Sigmoid colon (tissue), 7 donors: Measurements from ENCODE around the gene EFCAB8. TPM values are rescaled to one million over a fixed set of nuclear protein-coding genes. Genes with fewer than 3 reads are reported as not detected.

Experiments
- DNase-seq: peaks from one replicate; pipeline ENCODE4 v3.0.0-alpha.2; 2019
- H3K27ac ChIP-seq, 4 donors: fragments of 200-600 bp; sonication (generic); one replicate each; pipeline ENCODE4 v1.5.1; 2016 to 2019; ENCODE audit warnings: mild to moderate bottlenecking in 1 of 4
- H3K27me3 ChIP-seq, 3 donors: fragments of 200-600 bp; sonication (generic); one replicate each; pipeline ENCODE4 v1.5.1; 2019; ENCODE audit warnings: mild to moderate bottlenecking in 1 of 3
- H3K36me3 ChIP-seq, 4 donors: fragments of 200-600 bp; sonication (generic); one replicate each; pipeline ENCODE4 v1.5.1; 2016 to 2019
- H3K4me1 ChIP-seq, 4 donors: fragments of 200-600 bp; sonication (generic); one replicate each; pipeline ENCODE4 v1.5.1; 2017 to 2019
- H3K4me3 ChIP-seq, 4 donors: fragments of 200-600 bp; sonication (generic); one replicate each; pipeline ENCODE4 v1.5.1; 2017 to 2019; ENCODE audit warnings: mild to moderate bottlenecking in 2 of 4, moderate library complexity in 1 of 4
- H3K9me3 ChIP-seq, 4 donors: fragments of 200-600 bp in 3 of 4; sonication (generic) in 3 of 4; one replicate each; pipeline versions ENCODE4 v1.5.1 to v1.6.1; 2013 to 2019
- CTCF ChIP-seq, 4 experiments: fragments of 450-650 bp in 3 of 4; fragments of 200-600 bp in 1 of 4; IDR thresholded peaks; one replicate each; pipeline ENCODE4 v1.5.1; 2016 to 2019; ENCODE audit warnings: antibody characterized with exemption in 4 of 4, mild to moderate bottlenecking in 3 of 4, moderate library complexity in 2 of 4
- EP300 ChIP-seq, 4 donors: sonication (generic); formaldehyde crosslinking; IDR thresholded peaks; one replicate each; pipeline ENCODE4 v1.6.1; 2017; ENCODE audit warnings: antibody characterized with exemption in 4 of 4
- POLR2A ChIP-seq, 2 donors: fragments of 450-650 bp; IDR thresholded peaks; one replicate each; pipeline ENCODE4 v1.6.1; 2016; ENCODE audit warnings: antibody characterized with exemption in 2 of 2, mild to moderate bottlenecking in 2 of 2, moderate library complexity in 2 of 2
- POLR2AphosphoS5 ChIP-seq, 4 donors: sonication (generic); formaldehyde crosslinking; IDR thresholded peaks; one replicate each; pipeline ENCODE4 v1.6.1; 2017; ENCODE audit warnings: antibody characterized with exemption in 4 of 4
- WGBS, 2 donors: extraction: QIAGEN DNeasy Blood & Tissue Kit; methylation state at CpG; one replicate each; pipeline ENCODE4 v1.1.7; 2013; 5-methylcytosine and 5-hydroxymethylcytosine counted together
- intact Hi-C: fragments of 100-400 bp; cut with DNase I; formaldehyde crosslinking; loops from one replicate; pipeline ENCODE4 v1.15.1; 2023
- polyA plus RNA-seq, 3 donors: library from polyadenylated mRNA; stranded (reverse); fragments of 200-250 nt; gene quantifications; one replicate each; pipeline ENCODE4 v1.2.3, GENCODE V29; 2013
- total RNA-seq, 4 donors: library from RNA; depleted of rRNA; stranded (reverse); fragments of >200 nt; gene quantifications; one replicate each; pipeline ENCODE4 v1.1.0, GENCODE V29; 2016
- donor health status: healthy with polysubstance abuse.
- donor health status: Bipolar disorder and iron deficiency.
- donor health status: healthy.

Gene EFCAB8
- total and polyA plus RNA-seq, 7 donors = 0.06 to 0.83 (median 0.60) TPM; not detected in 3

- Histone ChIP-seq H3K27me3 (no peaks in the 10 kb centered on the region), H3K4me3 (no peak overlapping the region), H3K4me1 (no peaks in the 10 kb centered on the region), H3K9me3 (no peaks in the 10 kb centered on the region), H3K36me3 (no peaks in the 10 kb centered on the region), H3K27ac (no peak overlapping the region)
- DNase-seq = no peak
- WGBS, 2 donors = 87 to 88% methylated on average over 9 of the region's 9 CpGs
- TF ChIP-seq POLR2AphosphoS5 (IDR thresholded peaks at IDR 0.05) (no peak), POLR2A (IDR thresholded peaks at IDR 0.05) (no peak), EP300 (IDR thresholded peaks at IDR 0.05) (no peak), CTCF (IDR thresholded peaks at IDR 0.05) (no peak)
- intact Hi-C loops = no loop called here
Observed at GRCh38 chr20:32894711-32895355, 36.1 kb downstream of the EFCAB8 start.

- Histone ChIP-seq H3K27ac (no peak overlapping the region), H3K4me1 (no peaks in the 10 kb centered on the region), H3K9me3 (no peaks in the 10 kb centered on the region), H3K27me3 (no peaks in the 10 kb centered on the region), H3K4me3 (no peak overlapping the region), H3K36me3 (no peaks in the 10 kb centered on the region)
- intact Hi-C loops = no loop called here
- DNase-seq = no peak
- TF ChIP-seq POLR2A (IDR thresholded peaks at IDR 0.05) (no peak), EP300 (IDR thresholded peaks at IDR 0.05) (no peak), CTCF (IDR thresholded peaks at IDR 0.05) (no peak), POLR2AphosphoS5 (IDR thresholded peaks at IDR 0.05) (no peak)
- WGBS, 2 donors = 89 to 91% methylated on average over 18 of the region's 18 CpGs
Observed at GRCh38 chr20:32896521-32897280, 38.0 kb downstream of the EFCAB8 start.

GRCh38 chr20:32898729-32899128 is 40.0 kb downstream of the EFCAB8 start:
- Histone ChIP-seq H3K27ac (no peak overlapping the region), H3K4me1 (peaks cover 0 to 3% (median 0%) of the 10 kb centered on the region in 4 donors), H3K4me3 (no peak overlapping the region), H3K36me3 (no peaks in the 10 kb centered on the region), H3K9me3 (no peaks in the 10 kb centered on the region), H3K27me3 (no peaks in the 10 kb centered on the region)
- no peak for TF ChIP-seq EP300 (IDR thresholded peaks at IDR 0.05)
- no peak for TF ChIP-seq POLR2A (IDR thresholded peaks at IDR 0.05)
- no peak for TF ChIP-seq CTCF (IDR thresholded peaks at IDR 0.05)
- no peak for TF ChIP-seq POLR2AphosphoS5 (IDR thresholded peaks at IDR 0.05)
- intact Hi-C loops = no loop called here
- DNase-seq = no peak
- WGBS, 2 donors = 56 to 68% methylated on average over 6 of the region's 6 CpGs

- H3K27me3 ChIP-seq = no peaks in the 10 kb centered on the region
- WGBS, 2 donors = 63 to 70% methylated on average over 25 of the region's 25 CpGs
- peaks cover 0 to 3% (median 0%) of the 10 kb centered on the region in 4 donors for H3K4me1 ChIP-seq
- H3K27ac ChIP-seq = no peak overlapping the region
- H3K9me3 ChIP-seq = no peaks in the 10 kb centered on the region
- DNase-seq = peak; percentile 74
- no peaks in the 10 kb centered on the region for H3K36me3 ChIP-seq
- no peak overlapping the region for H3K4me3 ChIP-seq
- TF ChIP-seq CTCF (IDR thresholded peaks at IDR 0.05) (peak; percentile 33 to 87 (median 78)), POLR2A (IDR thresholded peaks at IDR 0.05) (no peak), EP300 (IDR thresholded peaks at IDR 0.05) (no peak), POLR2AphosphoS5 (IDR thresholded peaks at IDR 0.05) (no peak)
- intact Hi-C loops = loop anchor here (1.0 to 10.0 kb wide), 2 partner anchors 192 to 397 kb away; no protein-coding TSS in a partner anchor
Observed at GRCh38 chr20:32902456-32903420, 44.0 kb downstream of the EFCAB8 start.
